HUES64 (cell line): ENCODE measurements around the gene REG4.
"Not testable (repeated sequence)": the region's sequence is repeated elsewhere in the genome, so short reads cannot be mapped to it uniquely, and the experiment has no call there.

Experiments used
- H3K27ac ChIP-seq: 2 replicates; pipeline ENCODE4 v1.7.0; 2013; ENCODE audit warnings: low read depth, low read length, inconsistent platforms
- H3K27me3 ChIP-seq: 2 replicates; pipeline ENCODE4 v1.6.1; 2013; ENCODE audit warnings: mild to moderate bottlenecking, low read length; ENCODE audit not compliant: insufficient read depth
- H3K36me3 ChIP-seq: 2 replicates; pipeline ENCODE4 v1.6.1; 2013; ENCODE audit warnings: mild to moderate bottlenecking, low read length; ENCODE audit not compliant: insufficient read depth
- H3K4me1 ChIP-seq: 2 replicates; pipeline ENCODE4 v1.6.1; 2013; ENCODE audit warnings: mild to moderate bottlenecking, low read length, moderate library complexity; ENCODE audit not compliant: insufficient read depth
- H3K4me3 ChIP-seq: 2 replicates; pipeline ENCODE4 v1.5.1; 2013; ENCODE audit warnings: mild to moderate bottlenecking, low read length, moderate library complexity
- H3K9ac ChIP-seq: 2 replicates; pipeline ENCODE4 v1.6.1; 2013; ENCODE audit warnings: mild to moderate bottlenecking, low read depth, low read length
- H3K9me3 ChIP-seq: 2 replicates; pipeline ENCODE4 v1.6.1; 2013; ENCODE audit warnings: low read depth, low read length; ENCODE audit not compliant: insufficient read depth
- WGBS: fragments of 150-250, 120-280 bp; methylation state at CpG from one replicate; pipeline ENCODE4 v1.1.7; 2013; ENCODE audit warnings: missing lambda C conversion rate; 5-methylcytosine and 5-hydroxymethylcytosine counted together

The REG4 gene

GRCh38 chr1:119790451-119791198 is 20.6 kb downstream of the REG4 start:
- Histone ChIP-seq H3K27me3 (no peaks in the 10 kb centered on the region), H3K4me1 (peaks cover 4% of the 10 kb centered on the region; the same call in 1 of the 2 replicates), H3K36me3 (no peaks in the 10 kb centered on the region), H3K9ac (no peak overlapping the region), H3K4me3 (no peak overlapping the region), H3K27ac (no peak overlapping the region), H3K9me3 (no peaks in the 10 kb centered on the region)
- WGBS: 74% methylated on average over 9 of the region's 9 CpGs

GRCh38 chr1:119787776-119788175 is 23.5 kb downstream of the REG4 start:
- Histone ChIP-seq H3K9me3 (no peaks in the 10 kb centered on the region), H3K4me1 (peaks cover 4% of the 10 kb centered on the region; the same call in 1 of the 2 replicates), H3K27me3 (no peaks in the 10 kb centered on the region), H3K4me3 (no peak overlapping the region), H3K36me3 (no peaks in the 10 kb centered on the region), H3K27ac (no peak overlapping the region), H3K9ac (no peak overlapping the region)
- WGBS: 0% methylated on average over 1 of the region's 2 CpGs

GRCh38 chr1:119786473-119787050 is 24.7 kb downstream of the REG4 start:
- not testable (repeated sequence) for H3K4me1 ChIP-seq, H3K9ac ChIP-seq, H3K9me3 ChIP-seq, H3K36me3 ChIP-seq, H3K27me3 ChIP-seq, H3K27ac ChIP-seq, H3K4me3 ChIP-seq
- WGBS: 91% methylated on average over 4 of the region's 4 CpGs

GRCh38 chr1:119786046-119786445 is 25.2 kb downstream of the REG4 start:
- not testable (repeated sequence) for H3K9ac ChIP-seq, H3K4me3 ChIP-seq, H3K9me3 ChIP-seq, H3K36me3 ChIP-seq, H3K27me3 ChIP-seq, H3K4me1 ChIP-seq, H3K27ac ChIP-seq
- WGBS: 99% methylated on average over 4 of the region's 7 CpGs

- no peaks in the 10 kb centered on the region for H3K36me3 ChIP-seq
- 94% methylated on average over 3 of the region's 3 CpGs for WGBS
- no peaks in the 10 kb centered on the region for H3K27me3 ChIP-seq
- peaks cover 7% of the 10 kb centered on the region; the same call in 1 of the 2 replicates for H3K4me1 ChIP-seq
- no peaks in the 10 kb centered on the region for H3K9me3 ChIP-seq
- H3K27ac ChIP-seq: no peak overlapping the region
- no peak overlapping the region for H3K9ac ChIP-seq
- no peak overlapping the region for H3K4me3 ChIP-seq
These were observed 27.0 kb downstream of the REG4 start for GRCh38 chr1:119784191-119784781.

- Histone ChIP-seq H3K27me3 (no peaks in the 10 kb centered on the region), H3K9me3 (no peaks in the 10 kb centered on the region), H3K4me3 (no peak overlapping the region), H3K4me1 (peaks cover 7% of the 10 kb centered on the region; the same call in 1 of the 2 replicates), H3K27ac (no peak overlapping the region), H3K36me3 (no peaks in the 10 kb centered on the region), H3K9ac (no peak overlapping the region)
- 98% methylated on average over 6 of the region's 6 CpGs for WGBS
These were observed 27.7 kb downstream of the REG4 start for GRCh38 chr1:119783354-119784185.

GRCh38 chr1:119782631-119783325 is 28.5 kb downstream of the REG4 start:
- H3K4me1 ChIP-seq: peaks cover 7% of the 10 kb centered on the region; the same call in 1 of the 2 replicates
- WGBS: 81% methylated on average over 6 of the region's 7 CpGs
- H3K27ac ChIP-seq: no peak overlapping the region
- no peaks in the 10 kb centered on the region for H3K9me3 ChIP-seq
- no peak overlapping the region for H3K4me3 ChIP-seq
- no peaks in the 10 kb centered on the region for H3K27me3 ChIP-seq
- H3K36me3 ChIP-seq: no peaks in the 10 kb centered on the region
- H3K9ac ChIP-seq: no peak overlapping the region

GRCh38 chr1:119781434-119782210 is 29.6 kb downstream of the REG4 start:
- H3K9me3 ChIP-seq: no peaks in the 10 kb centered on the region
- no peaks in the 10 kb centered on the region for H3K36me3 ChIP-seq
- H3K4me1 ChIP-seq: peaks cover 7% of the 10 kb centered on the region; the same call in 1 of the 2 replicates
- no peak overlapping the region for H3K4me3 ChIP-seq
- no peaks in the 10 kb centered on the region for H3K27me3 ChIP-seq
- H3K27ac ChIP-seq: no peak overlapping the region
- 87% methylated on average over 10 of the region's 11 CpGs for WGBS
- H3K9ac ChIP-seq: no peak overlapping the region

- Histone ChIP-seq H3K4me1 (peaks cover 5% of the 10 kb centered on the region; the same call in 1 of the 2 replicates), H3K27ac (no peak overlapping the region), H3K36me3 (no peaks in the 10 kb centered on the region), H3K9me3 (no peaks in the 10 kb centered on the region), H3K4me3 (no peak overlapping the region), H3K27me3 (no peaks in the 10 kb centered on the region), H3K9ac (no peak overlapping the region)
- WGBS: 84% methylated on average over 5 of the region's 5 CpGs
These were observed 31.3 kb downstream of the REG4 start for GRCh38 chr1:119779869-119780356.
